Ishikawa (cell line): ENCODE results near the gene HPS5.

Experiments used
- EGR1 ChIP-seq: IDR thresholded peaks from 2 replicates; pipeline ENCODE4 v1.6.1; 2012
- EP300 ChIP-seq: IDR thresholded peaks from 2 replicates; pipeline ENCODE4 v1.6.1; 2012; ENCODE audit warnings: borderline replicate concordance
- NFIC ChIP-seq: IDR thresholded peaks from 2 replicates; pipeline ENCODE4 v1.6.1; 2012
- RAD21 ChIP-seq: IDR thresholded peaks from 2 replicates; pipeline ENCODE4 v1.6.1; 2012; ENCODE audit warnings: low read depth
- TAF1 ChIP-seq: IDR thresholded peaks from 2 replicates; pipeline ENCODE4 v1.6.1; 2012; ENCODE audit warnings: low read depth, mild to moderate bottlenecking
- TCF12 ChIP-seq: IDR thresholded peaks from 2 replicates; pipeline ENCODE4 v1.6.1; 2012; ENCODE audit warnings: low read depth
- TEAD4 ChIP-seq: IDR thresholded peaks from 2 replicates; pipeline ENCODE4 v1.6.1; 2012
- YY1 ChIP-seq: IDR thresholded peaks from 2 replicates; pipeline ENCODE4 v1.6.1; 2012; ENCODE audit warnings: low read depth
- ZBTB7A ChIP-seq: IDR thresholded peaks from 2 replicates; pipeline ENCODE4 v1.6.1; 2012; ENCODE audit warnings: low read depth
- TF ChIP-seq, protein P1 (sequence below): IDR thresholded peaks from 2 replicates; pipeline ENCODE4 v1.6.1; 2012; ENCODE audit warnings: low read depth, mild to moderate bottlenecking
- TF ChIP-seq, protein P2 (sequence below): IDR thresholded peaks from 2 replicates; pipeline ENCODE4 v1.6.1; 2012
- TF ChIP-seq, protein P3 (sequence below): IDR thresholded peaks from 2 replicates; pipeline ENCODE4 v1.6.1; 2012

DNA sequence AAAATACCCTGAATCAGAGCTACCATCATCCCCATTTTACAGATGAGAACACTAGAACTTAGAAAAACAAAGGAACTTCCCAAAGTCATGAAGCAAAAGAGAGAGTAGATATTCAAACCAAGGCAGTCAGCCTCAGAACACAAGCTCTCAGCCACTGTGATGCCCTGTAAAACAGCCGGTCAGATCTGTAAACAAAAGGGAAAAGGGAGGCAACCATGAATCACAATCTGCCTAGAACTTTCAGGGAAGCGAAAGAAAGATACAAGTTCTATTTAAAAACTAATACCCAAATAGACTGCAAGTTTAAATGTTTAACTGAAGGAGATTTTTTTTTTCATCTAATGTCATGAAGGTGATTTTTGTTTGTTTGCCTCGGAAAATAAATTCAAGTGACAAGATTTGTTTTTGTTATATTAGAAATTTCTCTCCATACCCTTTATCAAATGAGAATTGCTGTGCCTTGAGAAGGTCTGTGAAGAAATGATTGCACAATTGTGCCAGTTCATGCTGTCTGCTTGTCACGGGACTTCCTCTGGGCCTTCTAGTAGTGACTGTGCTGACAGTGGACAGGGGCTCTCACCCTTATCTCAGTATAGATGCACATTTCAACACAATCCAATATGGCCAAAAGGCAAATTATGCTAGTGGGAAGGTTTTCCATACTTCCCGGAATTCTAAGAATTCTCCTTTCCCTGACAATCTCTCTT is 44.2 kb downstream of the HPS5 start:
- TF ChIP-seq ZBTB7A (no peak), EGR1 (no peak), NFIC (no peak), RAD21 (no peak), YY1 (no peak), TCF12 (no peak), TAF1 (no peak), TEAD4 (no peak), EP300 (no peak)
- TF ChIP-seq, protein P1, sequence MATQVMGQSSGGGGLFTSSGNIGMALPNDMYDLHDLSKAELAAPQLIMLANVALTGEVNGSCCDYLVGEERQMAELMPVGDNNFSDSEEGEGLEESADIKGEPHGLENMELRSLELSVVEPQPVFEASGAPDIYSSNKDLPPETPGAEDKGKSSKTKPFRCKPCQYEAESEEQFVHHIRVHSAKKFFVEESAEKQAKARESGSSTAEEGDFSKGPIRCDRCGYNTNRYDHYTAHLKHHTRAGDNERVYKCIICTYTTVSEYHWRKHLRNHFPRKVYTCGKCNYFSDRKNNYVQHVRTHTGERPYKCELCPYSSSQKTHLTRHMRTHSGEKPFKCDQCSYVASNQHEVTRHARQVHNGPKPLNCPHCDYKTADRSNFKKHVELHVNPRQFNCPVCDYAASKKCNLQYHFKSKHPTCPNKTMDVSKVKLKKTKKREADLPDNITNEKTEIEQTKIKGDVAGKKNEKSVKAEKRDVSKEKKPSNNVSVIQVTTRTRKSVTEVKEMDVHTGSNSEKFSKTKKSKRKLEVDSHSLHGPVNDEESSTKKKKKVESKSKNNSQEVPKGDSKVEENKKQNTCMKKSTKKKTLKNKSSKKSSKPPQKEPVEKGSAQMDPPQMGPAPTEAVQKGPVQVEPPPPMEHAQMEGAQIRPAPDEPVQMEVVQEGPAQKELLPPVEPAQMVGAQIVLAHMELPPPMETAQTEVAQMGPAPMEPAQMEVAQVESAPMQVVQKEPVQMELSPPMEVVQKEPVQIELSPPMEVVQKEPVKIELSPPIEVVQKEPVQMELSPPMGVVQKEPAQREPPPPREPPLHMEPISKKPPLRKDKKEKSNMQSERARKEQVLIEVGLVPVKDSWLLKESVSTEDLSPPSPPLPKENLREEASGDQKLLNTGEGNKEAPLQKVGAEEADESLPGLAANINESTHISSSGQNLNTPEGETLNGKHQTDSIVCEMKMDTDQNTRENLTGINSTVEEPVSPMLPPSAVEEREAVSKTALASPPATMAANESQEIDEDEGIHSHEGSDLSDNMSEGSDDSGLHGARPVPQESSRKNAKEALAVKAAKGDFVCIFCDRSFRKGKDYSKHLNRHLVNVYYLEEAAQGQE = no peak
- TF ChIP-seq, protein P2, sequence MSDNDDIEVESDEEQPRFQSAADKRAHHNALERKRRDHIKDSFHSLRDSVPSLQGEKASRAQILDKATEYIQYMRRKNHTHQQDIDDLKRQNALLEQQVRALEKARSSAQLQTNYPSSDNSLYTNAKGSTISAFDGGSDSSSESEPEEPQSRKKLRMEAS = no peak
- TF ChIP-seq, protein P3, sequence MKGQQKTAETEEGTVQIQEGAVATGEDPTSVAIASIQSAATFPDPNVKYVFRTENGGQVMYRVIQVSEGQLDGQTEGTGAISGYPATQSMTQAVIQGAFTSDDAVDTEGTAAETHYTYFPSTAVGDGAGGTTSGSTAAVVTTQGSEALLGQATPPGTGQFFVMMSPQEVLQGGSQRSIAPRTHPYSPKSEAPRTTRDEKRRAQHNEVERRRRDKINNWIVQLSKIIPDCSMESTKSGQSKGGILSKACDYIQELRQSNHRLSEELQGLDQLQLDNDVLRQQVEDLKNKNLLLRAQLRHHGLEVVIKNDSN = no peak
